Omental fat pad (tissue), 4 donors: ENCODE data around the gene MVB12B. TPM values are rescaled to one million over a fixed set of nuclear protein-coding genes. Genes with fewer than 3 reads are reported as not detected.

ENCODE experiments used
- ATAC-seq: fragments of 150-250 bp; one replicate; pipeline ENCODE4 v1.9.1; 2016; ENCODE audit warnings: mild to moderate bottlenecking, moderate library complexity; ENCODE audit not compliant: low FRiP score
- DNase-seq: peaks from one replicate; pipeline ENCODE4 v3.0.0-alpha.2; 2019; ENCODE audit warnings: low spot score
- CTCF ChIP-seq, 3 donors: fragments of 450-650 bp; IDR thresholded peaks; one replicate each; pipeline ENCODE4 v1.5.1; 2016 to 2017; ENCODE audit warnings: antibody characterized with exemption in 3 of 3, mild to moderate bottlenecking in 3 of 3, moderate library complexity in 2 of 3
- total RNA-seq, 4 donors: library from RNA; depleted of rRNA; stranded (reverse); fragments of >200 nt; gene quantifications; one replicate each; pipeline ENCODE4 v1.1.0, GENCODE V29; 2016

MVB12B gene
- total RNA-seq, 4 donors from 2014 or later: 5.5 to 21.4 (median 11.6) TPM

GRCh38 chr9:126511411-126511810, 184.8 kb downstream of the MVB12B start:
- DNase-seq: no peak
- TF ChIP-seq CTCF (IDR thresholded peaks at IDR 0.05): no peak
- no peak for ATAC-seq

- TF ChIP-seq CTCF (IDR thresholded peaks at IDR 0.05): no peak
- DNase-seq (no peak), ATAC-seq (no peak)
Observed at GRCh38 chr9:126513159-126514036, 186.8 kb downstream of the MVB12B start.

- peak; percentile 64 for ATAC-seq
- DNase-seq: no peak
- no peak for TF ChIP-seq CTCF (IDR thresholded peaks at IDR 0.05)
Observed at GRCh38 chr9:126514037-126514821, 187.6 kb downstream of the MVB12B start.

- no peak for TF ChIP-seq CTCF (IDR thresholded peaks at IDR 0.05)
- no peak for DNase-seq
- no peak for ATAC-seq
Observed at GRCh38 chr9:126515001-126515872, 188.6 kb downstream of the MVB12B start.

GRCh38 chr9:126515873-126516505, 189.4 kb downstream of the MVB12B start:
- no peak for TF ChIP-seq CTCF (IDR thresholded peaks at IDR 0.05)

GRCh38 chr9:126516561-126516935, 189.9 kb downstream of the MVB12B start:
- TF ChIP-seq CTCF (IDR thresholded peaks at IDR 0.05): no peak
- DNase-seq (no peak), ATAC-seq (no peak)

More at GRCh38 chr9:126515873-126516505, 189.4 kb downstream of the MVB12B start:
- ATAC-seq: no peak
- DNase-seq: no peak
